ENCODE results near the gene KCNJ9. TPM values are rescaled to one million over a fixed set of nuclear protein-coding genes. Genes with fewer than 3 reads are reported as not detected.

KCNJ9 gene
- polyA plus RNA-seq, 1 donor from 2014 or later: 8.0 TPM

DNA sequence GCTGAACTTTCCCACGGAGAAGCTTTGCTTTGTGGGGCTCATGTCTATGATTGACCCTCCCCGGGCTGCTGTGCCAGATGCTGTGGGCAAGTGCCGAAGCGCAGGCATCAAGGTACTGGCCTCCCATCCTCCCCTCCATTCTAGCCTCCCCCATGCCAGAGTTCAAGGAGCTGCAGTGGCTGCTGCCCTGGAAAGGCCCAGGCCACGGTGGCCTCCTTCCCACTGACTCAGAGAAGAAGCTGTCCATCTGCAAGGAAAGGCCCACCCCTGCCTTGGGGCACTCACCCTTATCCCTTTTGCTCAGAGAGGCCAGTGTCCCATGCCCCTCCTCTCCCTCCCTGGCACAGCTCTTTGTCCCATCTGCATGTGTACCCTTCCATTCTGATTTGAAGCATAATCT is 49.1 kb downstream of the KCNJ9 start:
- Histone ChIP-seq H4K20me1 (ENCODE audit: insufficient read depth) (no peaks in the 10 kb centered on the region), H2AFZ (ENCODE audit: low read depth, low read length) (no peak overlapping the region), H3K9me2 (ENCODE audit: insufficient read depth, low read length) (no peaks in the 10 kb centered on the region), H3K4me2 (ENCODE audit: low read length) (no peak overlapping the region), H3K9me3 (ENCODE audit: low read length) (no peaks in the 10 kb centered on the region), H3F3A (ENCODE audit: insufficient read depth, low read length, poor library complexity, severe bottlenecking) (no peaks in the 10 kb centered on the region), H3K9ac (ENCODE audit: low read length) (no peak overlapping the region), H3K36me3 (ENCODE audit: insufficient read depth, low read length) (no peaks in the 10 kb centered on the region), H3K27me3 (ENCODE audit: insufficient read depth, low read depth, low read length) (no peaks in the 10 kb centered on the region), H3K27ac (ENCODE audit: low read length) (no peak overlapping the region), H3K4me3 (ENCODE audit: low read length) (no peak overlapping the region), H3K79me2 (replicated peaks; ENCODE audit: insufficient read depth, low read length) (no peaks in the 10 kb centered on the region)
- TF ChIP-seq RAD21 (conservative IDR thresholded peaks at IDR 0.05) (no peak), EZH2 (IDR thresholded peaks at IDR 0.05; ENCODE audit: borderline replicate concordance, insufficient read depth, low read length, poor library complexity, severe bottlenecking) (no peak), SMC3 (conservative IDR thresholded peaks at IDR 0.05; ENCODE audit: poor library complexity) (no peak), EP300 (conservative IDR thresholded peaks at IDR 0.05; ENCODE audit: poor library complexity, severe bottlenecking) (no peak), MXI1 (conservative IDR thresholded peaks at IDR 0.05; ENCODE audit: poor library complexity, severe bottlenecking) (no peak), POLR2AphosphoS5 (IDR thresholded peaks at IDR 0.05) (no peak), TAF1 (IDR thresholded peaks at IDR 0.05; ENCODE audit: low read depth) (no peak)
- TF ChIP-seq, protein P1, sequence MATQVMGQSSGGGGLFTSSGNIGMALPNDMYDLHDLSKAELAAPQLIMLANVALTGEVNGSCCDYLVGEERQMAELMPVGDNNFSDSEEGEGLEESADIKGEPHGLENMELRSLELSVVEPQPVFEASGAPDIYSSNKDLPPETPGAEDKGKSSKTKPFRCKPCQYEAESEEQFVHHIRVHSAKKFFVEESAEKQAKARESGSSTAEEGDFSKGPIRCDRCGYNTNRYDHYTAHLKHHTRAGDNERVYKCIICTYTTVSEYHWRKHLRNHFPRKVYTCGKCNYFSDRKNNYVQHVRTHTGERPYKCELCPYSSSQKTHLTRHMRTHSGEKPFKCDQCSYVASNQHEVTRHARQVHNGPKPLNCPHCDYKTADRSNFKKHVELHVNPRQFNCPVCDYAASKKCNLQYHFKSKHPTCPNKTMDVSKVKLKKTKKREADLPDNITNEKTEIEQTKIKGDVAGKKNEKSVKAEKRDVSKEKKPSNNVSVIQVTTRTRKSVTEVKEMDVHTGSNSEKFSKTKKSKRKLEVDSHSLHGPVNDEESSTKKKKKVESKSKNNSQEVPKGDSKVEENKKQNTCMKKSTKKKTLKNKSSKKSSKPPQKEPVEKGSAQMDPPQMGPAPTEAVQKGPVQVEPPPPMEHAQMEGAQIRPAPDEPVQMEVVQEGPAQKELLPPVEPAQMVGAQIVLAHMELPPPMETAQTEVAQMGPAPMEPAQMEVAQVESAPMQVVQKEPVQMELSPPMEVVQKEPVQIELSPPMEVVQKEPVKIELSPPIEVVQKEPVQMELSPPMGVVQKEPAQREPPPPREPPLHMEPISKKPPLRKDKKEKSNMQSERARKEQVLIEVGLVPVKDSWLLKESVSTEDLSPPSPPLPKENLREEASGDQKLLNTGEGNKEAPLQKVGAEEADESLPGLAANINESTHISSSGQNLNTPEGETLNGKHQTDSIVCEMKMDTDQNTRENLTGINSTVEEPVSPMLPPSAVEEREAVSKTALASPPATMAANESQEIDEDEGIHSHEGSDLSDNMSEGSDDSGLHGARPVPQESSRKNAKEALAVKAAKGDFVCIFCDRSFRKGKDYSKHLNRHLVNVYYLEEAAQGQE (IDR thresholded peaks at IDR 0.05; ENCODE audit: borderline replicate concordance): no peak
- TF ChIP-seq, protein P2, sequence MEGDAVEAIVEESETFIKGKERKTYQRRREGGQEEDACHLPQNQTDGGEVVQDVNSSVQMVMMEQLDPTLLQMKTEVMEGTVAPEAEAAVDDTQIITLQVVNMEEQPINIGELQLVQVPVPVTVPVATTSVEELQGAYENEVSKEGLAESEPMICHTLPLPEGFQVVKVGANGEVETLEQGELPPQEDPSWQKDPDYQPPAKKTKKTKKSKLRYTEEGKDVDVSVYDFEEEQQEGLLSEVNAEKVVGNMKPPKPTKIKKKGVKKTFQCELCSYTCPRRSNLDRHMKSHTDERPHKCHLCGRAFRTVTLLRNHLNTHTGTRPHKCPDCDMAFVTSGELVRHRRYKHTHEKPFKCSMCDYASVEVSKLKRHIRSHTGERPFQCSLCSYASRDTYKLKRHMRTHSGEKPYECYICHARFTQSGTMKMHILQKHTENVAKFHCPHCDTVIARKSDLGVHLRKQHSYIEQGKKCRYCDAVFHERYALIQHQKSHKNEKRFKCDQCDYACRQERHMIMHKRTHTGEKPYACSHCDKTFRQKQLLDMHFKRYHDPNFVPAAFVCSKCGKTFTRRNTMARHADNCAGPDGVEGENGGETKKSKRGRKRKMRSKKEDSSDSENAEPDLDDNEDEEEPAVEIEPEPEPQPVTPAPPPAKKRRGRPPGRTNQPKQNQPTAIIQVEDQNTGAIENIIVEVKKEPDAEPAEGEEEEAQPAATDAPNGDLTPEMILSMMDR (IDR thresholded peaks at IDR 0.05; ENCODE audit: poor library complexity, severe bottlenecking): no peak

DNA sequence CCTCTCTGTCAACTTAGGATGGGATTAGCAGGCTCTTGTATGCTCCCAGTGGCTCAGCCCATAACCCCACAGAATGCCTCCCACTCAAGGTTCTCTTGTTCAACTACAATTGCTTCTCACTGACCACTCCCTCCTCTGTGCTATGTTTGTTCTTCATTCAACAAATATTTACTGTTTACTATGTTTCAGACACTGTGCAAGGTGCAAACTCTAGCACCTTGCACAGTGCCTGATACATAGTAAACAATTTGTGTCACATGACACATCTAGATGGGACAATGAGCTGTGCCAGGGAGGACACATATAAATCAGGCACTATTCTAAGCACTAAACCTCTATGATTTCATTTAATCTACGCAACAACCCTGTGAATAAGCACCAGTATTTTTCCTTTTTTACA is 49.6 kb downstream of the KCNJ9 start:
- no peak overlapping the region for H2AFZ ChIP-seq (ENCODE audit: low read depth, low read length)
- no peaks in the 10 kb centered on the region for H3K36me3 ChIP-seq (ENCODE audit: insufficient read depth, low read length)
- no peaks in the 10 kb centered on the region for H3K27me3 ChIP-seq (ENCODE audit: insufficient read depth, low read depth, low read length)
- TF ChIP-seq MXI1 (conservative IDR thresholded peaks at IDR 0.05; ENCODE audit: poor library complexity, severe bottlenecking): no peak
- TF ChIP-seq, protein P2 (IDR thresholded peaks at IDR 0.05; ENCODE audit: poor library complexity, severe bottlenecking): no peak
- no peak for TF ChIP-seq EP300 (conservative IDR thresholded peaks at IDR 0.05; ENCODE audit: poor library complexity, severe bottlenecking)
- no peak for TF ChIP-seq SMC3 (conservative IDR thresholded peaks at IDR 0.05; ENCODE audit: poor library complexity)
- H3K9me3 ChIP-seq (ENCODE audit: low read length): no peaks in the 10 kb centered on the region
- H3K4me2 ChIP-seq (ENCODE audit: low read length): no peak overlapping the region
- no peaks in the 10 kb centered on the region for H3K9me2 ChIP-seq (ENCODE audit: insufficient read depth, low read length)
- H4K20me1 ChIP-seq (ENCODE audit: insufficient read depth): no peaks in the 10 kb centered on the region
- H3K27ac ChIP-seq (ENCODE audit: low read length): no peak overlapping the region
- H3F3A ChIP-seq (ENCODE audit: insufficient read depth, low read length, poor library complexity, severe bottlenecking): no peaks in the 10 kb centered on the region
- H3K9ac ChIP-seq (ENCODE audit: low read length): no peak overlapping the region
- no peaks in the 10 kb centered on the region for H3K79me2 ChIP-seq (replicated peaks; ENCODE audit: insufficient read depth, low read length)
- no peak overlapping the region for H3K4me3 ChIP-seq (ENCODE audit: low read length)

Data from neural cell (in vitro differentiated cells).